ENCODE measurements around the gene DUOX1. TPM values are rescaled to one million over a fixed set of nuclear protein-coding genes. Genes with fewer than 3 reads are reported as not detected.

The DUOX1 gene
- total RNA-seq, 2 donors from 2014 or later = 0.34 to 0.95 TPM

DNA sequence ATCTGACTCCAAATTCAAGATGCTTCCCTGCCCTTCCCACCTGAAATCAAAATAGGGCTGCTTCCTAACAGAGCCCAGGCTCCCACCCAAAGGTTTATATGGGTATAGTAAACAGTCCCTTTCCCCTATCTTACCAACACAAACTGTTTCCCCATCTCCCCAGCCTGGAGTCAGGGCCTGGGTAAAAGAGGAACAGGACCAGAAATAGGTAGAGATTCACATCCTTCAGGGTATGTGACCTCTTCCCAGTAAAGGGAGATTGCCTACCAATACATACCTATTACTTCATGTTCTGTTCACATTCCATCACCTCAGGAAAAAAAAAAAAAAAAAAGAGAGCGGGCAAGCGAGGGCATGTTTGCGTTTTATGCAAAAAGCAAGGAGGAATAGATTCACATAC is 67.7 kb downstream of the DUOX1 start:
- ATAC-seq (replicated peaks in 1 of 2) (no peak), DNase-seq (no peak)
- Mint-ChIP-seq H3K4me3 (peak overlapping the region in 1 of 2 donors; percentile 89), H3K9me3 (no peaks in the 10 kb centered on the region), H3K27me3 (ENCODE audit: low read depth) (peaks cover 6% of the 10 kb centered on the region), H3K36me3 (ENCODE audit: insufficient read depth in 2 of 2) (no peaks in the 10 kb centered on the region), H3K27ac (peak overlapping the region; percentile 94), H3K4me1 (ENCODE audit: low read depth) (peaks cover 8% of the 10 kb centered on the region)

DNA sequence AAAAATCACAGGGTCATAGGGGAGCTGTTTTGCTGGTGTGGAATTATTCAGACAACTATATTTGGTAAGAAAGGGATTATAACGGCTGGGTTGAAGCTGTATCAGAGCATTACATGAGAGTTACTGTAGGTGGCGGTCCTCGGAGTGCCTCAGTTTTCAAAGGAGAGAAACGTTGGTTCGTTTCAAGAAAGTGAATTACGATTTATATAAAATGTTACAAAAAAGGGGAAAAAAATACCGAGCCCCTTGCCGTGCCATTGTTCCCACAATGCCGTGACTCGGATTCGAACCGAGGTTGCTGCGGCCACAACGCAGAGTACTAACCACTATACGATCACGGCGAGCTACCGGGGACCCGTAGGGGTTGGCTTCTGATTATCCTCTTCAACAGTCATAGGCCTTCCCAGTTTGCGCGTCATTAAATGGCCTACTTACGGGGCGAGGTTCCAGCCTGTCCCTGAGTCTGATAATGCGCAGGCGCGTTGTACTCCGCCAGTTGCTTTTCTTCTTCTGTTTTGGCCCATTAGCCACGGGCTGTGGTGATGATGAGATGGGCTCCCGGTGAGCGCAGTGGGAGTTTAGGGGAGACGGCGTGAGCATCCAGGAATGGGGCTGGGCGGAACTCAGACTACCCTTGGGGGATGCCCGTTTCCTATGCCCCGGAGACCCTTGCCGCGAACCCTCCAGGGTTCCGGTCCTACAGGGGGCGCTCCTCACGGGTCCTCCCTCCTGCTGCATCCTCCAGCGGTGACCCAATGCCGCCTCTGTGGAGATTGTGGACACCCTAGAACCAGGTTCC is 68.7 kb downstream of the DUOX1 start:
- peaks cover 1% of the 10 kb centered on the region for H3K27me3 Mint-ChIP-seq (ENCODE audit: low read depth)
- H3K4me1 Mint-ChIP-seq (ENCODE audit: low read depth) = peaks cover 8% of the 10 kb centered on the region
- DNase-seq = peak; percentile 92 to 95
- H3K9me3 Mint-ChIP-seq = no peaks in the 10 kb centered on the region
- peak; percentile 68 to 71 for ATAC-seq (replicated peaks in 1 of 2)
- no peak overlapping the region for H3K4me3 Mint-ChIP-seq
- H3K27ac Mint-ChIP-seq = no peak overlapping the region
- no peaks in the 10 kb centered on the region for H3K36me3 Mint-ChIP-seq (ENCODE audit: insufficient read depth in 2 of 2)

DNA sequence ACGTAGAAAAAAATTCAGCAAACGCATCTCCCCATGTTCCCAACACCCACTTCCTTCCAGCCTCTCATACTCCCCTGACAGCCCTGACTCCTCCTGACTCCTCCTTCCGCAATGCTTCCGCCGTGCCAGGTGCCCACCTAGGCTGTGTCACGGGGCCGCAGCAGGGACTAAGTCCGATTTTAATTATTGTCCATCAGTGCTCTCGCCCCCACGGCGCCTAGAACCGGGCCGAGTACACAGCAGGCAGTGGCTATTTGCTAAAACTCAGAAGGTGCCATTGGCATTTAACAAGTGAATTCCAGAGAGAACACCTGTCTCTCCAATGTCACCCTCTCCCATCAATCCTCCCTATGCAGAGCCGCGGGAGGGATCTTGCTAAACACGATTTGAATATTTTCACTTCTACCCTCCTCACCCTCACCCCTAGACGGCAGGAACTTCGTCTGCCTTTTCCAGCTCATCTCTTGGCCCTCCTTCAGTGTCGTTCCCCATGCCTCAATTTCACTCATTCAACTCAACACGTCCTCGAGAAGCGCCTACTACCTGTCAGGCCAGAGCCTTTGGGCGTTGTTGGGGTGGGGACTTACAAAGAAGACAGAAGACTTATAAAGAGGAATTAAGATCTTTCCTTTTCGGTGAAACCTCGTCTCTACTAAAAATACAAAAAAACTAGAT is 69.5 kb downstream of the DUOX1 start:
- H3K36me3 Mint-ChIP-seq (ENCODE audit: insufficient read depth in 2 of 2) = no peaks in the 10 kb centered on the region
- peaks cover 8% of the 10 kb centered on the region for H3K4me1 Mint-ChIP-seq (ENCODE audit: low read depth)
- no peak overlapping the region for H3K4me3 Mint-ChIP-seq
- H3K27me3 Mint-ChIP-seq (ENCODE audit: low read depth) = no peaks in the 10 kb centered on the region
- ATAC-seq (replicated peaks in 1 of 2) (peak in 1 of 2 donors; percentile 28), DNase-seq (peak; percentile 51 to 59)
- H3K27ac Mint-ChIP-seq = no peak overlapping the region
- no peaks in the 10 kb centered on the region for H3K9me3 Mint-ChIP-seq

DNA sequence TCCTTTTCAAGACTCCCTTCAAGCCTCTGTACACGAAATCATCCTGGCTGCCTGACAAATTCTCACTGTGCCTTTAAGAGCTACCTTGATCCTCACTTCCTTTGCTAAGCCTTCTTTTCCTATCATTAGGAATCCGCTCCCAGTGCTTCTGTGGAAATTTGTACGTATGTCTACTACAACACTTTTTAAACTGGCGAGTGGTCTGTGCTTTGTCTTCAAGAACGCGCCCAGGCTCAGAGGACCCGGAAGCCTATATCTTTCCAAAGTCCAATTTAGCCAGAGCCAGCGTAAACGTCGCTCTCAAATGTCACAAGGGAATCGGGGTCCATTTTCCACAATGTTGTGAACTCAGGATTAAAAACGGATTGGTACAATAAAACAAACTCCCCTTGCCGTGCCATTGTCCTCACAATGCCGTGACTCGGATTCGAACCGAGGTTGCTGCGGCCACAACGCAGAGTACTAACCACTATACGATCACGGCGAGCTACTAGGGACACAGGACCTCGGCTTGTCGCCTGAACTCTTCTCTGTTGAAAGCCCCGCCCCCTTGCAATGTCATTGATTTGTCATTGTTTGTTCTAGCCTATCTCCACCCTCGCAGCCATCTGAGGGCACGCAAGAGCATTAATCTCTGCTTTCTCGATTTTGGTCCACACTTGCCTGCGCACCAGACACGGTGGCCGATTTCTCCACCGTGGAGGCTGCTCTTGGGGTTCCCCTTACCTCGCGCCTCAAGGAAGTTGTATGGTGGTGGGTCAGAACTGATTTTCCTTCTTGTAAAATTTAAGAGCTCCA is 70.4 kb downstream of the DUOX1 start:
- Mint-ChIP-seq H3K9me3 (no peaks in the 10 kb centered on the region), H3K27me3 (ENCODE audit: low read depth) (no peaks in the 10 kb centered on the region), H3K27ac (no peak overlapping the region), H3K4me3 (no peak overlapping the region), H3K4me1 (ENCODE audit: low read depth) (peaks cover 13% of the 10 kb centered on the region), H3K36me3 (ENCODE audit: insufficient read depth in 2 of 2) (no peaks in the 10 kb centered on the region)
- DNase-seq (peak; percentile 95 to 98), ATAC-seq (replicated peaks in 1 of 2) (peak; percentile 57 to 64)

DNA sequence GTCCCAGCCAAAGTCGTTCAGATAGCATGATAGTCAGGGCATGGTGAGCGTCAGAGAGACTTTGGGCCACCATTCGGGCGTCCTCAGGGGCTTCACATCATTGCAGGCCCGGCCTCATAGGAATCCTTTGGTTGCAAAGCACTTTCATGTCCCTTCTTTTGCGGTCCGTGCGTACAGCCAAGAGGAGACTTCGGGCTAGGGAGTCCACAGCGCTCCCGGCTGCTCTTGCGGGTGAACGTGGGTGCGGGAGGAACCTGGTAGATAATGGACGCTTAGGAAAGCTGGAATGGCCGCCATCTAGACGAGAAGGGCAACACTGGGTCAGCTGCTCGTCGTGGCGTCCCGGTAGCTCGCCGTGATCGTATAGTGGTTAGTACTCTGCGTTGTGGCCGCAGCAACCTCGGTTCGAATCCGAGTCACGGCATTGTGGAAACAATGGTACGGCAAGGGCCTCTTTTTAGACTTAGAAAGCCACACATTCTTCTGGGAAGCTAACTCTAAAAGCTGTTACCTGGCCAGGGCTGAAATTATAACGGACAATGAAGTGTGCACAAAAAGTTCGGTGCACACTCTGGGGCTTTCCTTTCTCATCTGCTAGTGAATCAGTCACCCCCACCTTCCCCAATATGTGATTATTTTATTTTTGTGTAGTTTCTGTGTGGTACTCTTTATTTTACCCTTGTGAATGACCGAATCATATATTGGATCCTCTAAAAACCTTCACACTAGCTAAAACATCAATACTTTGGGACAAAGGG is 71.2 kb downstream of the DUOX1 start:
- Mint-ChIP-seq H3K4me1 (ENCODE audit: low read depth) (peaks cover 17% of the 10 kb centered on the region), H3K36me3 (ENCODE audit: insufficient read depth in 2 of 2) (no peaks in the 10 kb centered on the region), H3K9me3 (no peaks in the 10 kb centered on the region), H3K27me3 (ENCODE audit: low read depth) (no peaks in the 10 kb centered on the region), H3K4me3 (no peak overlapping the region), H3K27ac (no peak overlapping the region)
- DNase-seq (peak; percentile 81 to 83), ATAC-seq (replicated peaks in 1 of 2) (peak; percentile 26 to 27)

DNA sequence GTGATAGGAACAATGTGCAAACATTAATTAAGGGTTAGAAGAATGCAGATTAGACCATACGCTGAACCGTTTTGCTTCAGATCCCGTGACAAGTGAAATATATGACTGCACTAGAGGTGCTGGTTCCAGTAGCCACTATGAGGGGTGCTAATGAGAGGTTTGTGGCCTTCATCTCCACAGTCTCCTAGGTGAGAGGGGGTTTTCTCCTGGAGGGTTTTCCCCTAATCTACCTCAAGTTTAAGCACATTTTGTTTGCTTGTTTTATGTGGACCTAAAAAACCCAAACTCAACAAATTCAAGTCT is 71.7 kb downstream of the DUOX1 start:
- no peak overlapping the region for H3K4me3 Mint-ChIP-seq
- ATAC-seq (replicated peaks in 1 of 2) = no peak

DNA sequence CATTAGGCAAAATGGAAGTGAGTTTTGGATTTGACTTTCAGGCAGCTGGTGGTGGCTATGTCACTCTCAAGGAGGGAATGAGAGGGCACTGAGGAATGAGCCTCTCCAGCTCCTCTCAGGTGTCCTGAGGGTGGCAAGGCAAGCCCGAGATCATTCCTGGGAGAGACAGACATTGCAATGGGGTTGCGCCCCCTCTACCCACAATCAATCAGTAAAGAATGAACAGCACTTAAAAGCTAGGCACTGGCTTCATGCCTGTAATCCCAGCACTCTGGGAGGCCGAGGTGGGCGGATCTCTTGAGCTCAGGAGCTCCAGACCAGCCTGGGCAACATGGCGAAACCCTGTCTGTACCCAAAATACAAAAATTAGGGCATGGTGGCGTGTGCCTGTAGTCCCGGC is 72.1 kb downstream of the DUOX1 start:
- H3K27ac Mint-ChIP-seq = no peak overlapping the region
- ATAC-seq (replicated peaks in 1 of 2) = no peak

More for the DNA sequence above, 71.7 kb downstream of the DUOX1 start:
- no peaks in the 10 kb centered on the region for H3K36me3 Mint-ChIP-seq (ENCODE audit: insufficient read depth in 2 of 2)
- H3K27me3 Mint-ChIP-seq (ENCODE audit: low read depth) = peaks cover under 1% of the 10 kb centered on the region
- no peak for DNase-seq
- H3K9me3 Mint-ChIP-seq = no peaks in the 10 kb centered on the region
- H3K4me1 Mint-ChIP-seq (ENCODE audit: low read depth) = peaks cover 17% of the 10 kb centered on the region
- H3K27ac Mint-ChIP-seq = no peak overlapping the region

DNA sequence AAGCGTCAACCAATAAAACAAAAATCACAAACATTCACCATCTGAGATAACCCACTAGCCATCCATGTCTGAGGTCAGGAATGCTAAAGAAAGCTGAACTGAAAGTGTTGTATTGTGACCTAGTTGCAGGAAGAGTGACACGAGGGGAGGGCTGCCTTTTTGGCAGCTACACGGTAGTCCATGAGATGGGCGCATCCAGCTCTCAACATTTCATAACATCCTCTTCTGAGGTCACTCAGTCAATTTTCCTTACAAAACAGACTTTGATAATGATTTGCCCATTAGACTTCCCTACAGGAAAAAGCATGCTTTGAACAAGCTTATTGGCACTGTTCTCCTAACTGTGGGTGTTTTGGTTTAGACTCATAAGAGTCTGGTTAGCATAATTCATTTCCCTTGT is 73.4 kb downstream of the DUOX1 start:
- no peak overlapping the region for H3K27ac Mint-ChIP-seq

More for the DNA sequence above, 72.1 kb downstream of the DUOX1 start:
- Mint-ChIP-seq H3K4me3 (no peak overlapping the region), H3K36me3 (ENCODE audit: insufficient read depth in 2 of 2) (no peaks in the 10 kb centered on the region), H3K4me1 (ENCODE audit: low read depth) (peaks cover 17% of the 10 kb centered on the region), H3K27me3 (ENCODE audit: low read depth) (peaks cover 4% of the 10 kb centered on the region), H3K9me3 (no peaks in the 10 kb centered on the region)
- no peak for DNase-seq

DNA sequence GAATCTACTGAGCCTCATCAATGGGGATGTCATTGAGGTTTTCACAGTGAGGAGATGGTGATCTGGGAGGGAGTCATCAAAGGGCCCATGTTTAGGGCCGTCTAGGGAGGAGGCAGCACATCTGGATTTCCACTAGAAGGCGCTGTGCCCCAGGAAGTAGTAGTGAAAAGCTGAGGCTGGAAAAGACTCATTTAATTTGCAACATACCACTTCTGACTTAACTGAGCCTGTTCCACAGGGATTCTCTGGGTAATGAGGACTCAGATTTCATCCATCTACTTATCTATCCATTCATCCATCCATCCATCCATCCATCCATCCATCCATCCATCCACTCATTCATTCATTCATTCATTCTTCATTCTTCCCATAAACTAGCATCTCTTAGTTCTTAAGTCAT is 75.4 kb downstream of the DUOX1 start:
- H3K36me3 Mint-ChIP-seq (ENCODE audit: insufficient read depth in 2 of 2) = no peaks in the 10 kb centered on the region
- DNase-seq (peak; percentile 78 to 83), ATAC-seq (replicated peaks in 1 of 2) (peak; percentile 52)
- H3K4me3 Mint-ChIP-seq = no peak overlapping the region
- H3K9me3 Mint-ChIP-seq = no peaks in the 10 kb centered on the region
- H3K27ac Mint-ChIP-seq = no peak overlapping the region
- H3K27me3 Mint-ChIP-seq (ENCODE audit: low read depth) = peaks cover 19% of the 10 kb centered on the region
- H3K4me1 Mint-ChIP-seq (ENCODE audit: low read depth) = peaks cover 9% of the 10 kb centered on the region

More for the DNA sequence above, 73.4 kb downstream of the DUOX1 start:
- peaks cover 9% of the 10 kb centered on the region for H3K4me1 Mint-ChIP-seq (ENCODE audit: low read depth)
- ATAC-seq (replicated peaks in 1 of 2) (no peak), DNase-seq (no peak)
- H3K9me3 Mint-ChIP-seq = no peaks in the 10 kb centered on the region
- no peak overlapping the region for H3K4me3 Mint-ChIP-seq
- H3K27me3 Mint-ChIP-seq (ENCODE audit: low read depth) = peaks cover 15% of the 10 kb centered on the region
- H3K36me3 Mint-ChIP-seq (ENCODE audit: insufficient read depth in 2 of 2) = no peaks in the 10 kb centered on the region

DNA sequence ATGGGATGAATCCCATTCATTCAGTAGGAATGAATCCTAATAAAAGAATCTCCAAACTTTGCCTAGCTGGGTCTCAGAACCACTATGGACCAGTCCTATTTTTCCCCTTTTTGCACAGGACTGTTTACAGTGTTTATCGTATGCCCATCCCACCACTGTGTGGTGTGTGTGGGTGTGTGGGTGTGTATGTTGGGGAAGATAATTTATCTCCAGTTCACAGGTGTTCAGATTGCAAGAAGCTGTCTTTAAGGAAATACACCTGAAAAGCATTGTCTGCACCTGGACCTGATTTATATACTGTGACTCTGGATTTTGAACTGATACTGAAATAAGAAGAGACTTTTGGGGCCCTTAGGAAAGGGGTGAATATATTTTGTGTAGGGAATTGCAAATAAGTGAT is 82.7 kb downstream of the DUOX1 start:
- Mint-ChIP-seq H3K9me3 (no peaks in the 10 kb centered on the region), H3K4me1 (ENCODE audit: low read depth) (no peaks in the 10 kb centered on the region), H3K4me3 (no peak overlapping the region), H3K27ac (no peak overlapping the region), H3K36me3 (ENCODE audit: insufficient read depth in 2 of 2) (no peaks in the 10 kb centered on the region), H3K27me3 (ENCODE audit: low read depth) (peaks cover 8% of the 10 kb centered on the region)
- ATAC-seq (replicated peaks in 1 of 2) (no peak), DNase-seq (no peak)

Measured in activated T-cell treated with anti-CD3 and anti-CD28 coated beads, Interleukin-2, amount 50 U/mL, for 72 hours (primary cell).